Myometrial cell (primary cell): ENCODE data around the gene MEOX1. TPM values are rescaled to one million over a fixed set of nuclear protein-coding genes. Genes with fewer than 3 reads are reported as not detected.

Source experiments
- total RNA-seq: library from RNA; depleted of rRNA; stranded (reverse); fragments of >200 nt; gene quantifications from 2 replicates; pipeline ENCODE4 v1.2.3, GENCODE V29; 2015

MEOX1 gene
- total RNA-seq = not detected in 2 replicates

GRCh38 chr17:43661699-43662412 lies at the start of gene MEOX1:
Gene MEOX1 (minus strand): TSS chr17:43661922. CDS start chr17:43661534, 388 bp downstream.

Other genes with a start within 250 kb of the MEOX1 start
- 23.6 and 34.7 TPM in 2 replicates for gene DHX8, start 177.9 kb downstream of the MEOX1 start, total RNA-seq
- gene ETV4, start 115.6 kb downstream of the MEOX1 start, total RNA-seq = 14.4 and 16.8 TPM in 2 replicates
- gene SOST, start 96.9 kb upstream of the MEOX1 start, total RNA-seq = not detected in 2 replicates
- 37.6 and 40.9 TPM in 2 replicates for gene DUSP3, start 117.1 kb upstream of the MEOX1 start, total RNA-seq
- gene CFAP97D1, start 118.5 kb upstream of the MEOX1 start, total RNA-seq = not detected in 2 replicates
- 2.9 and 3.5 TPM in 2 replicates for gene MPP3, start 171.2 kb upstream of the MEOX1 start, total RNA-seq
- gene CD300LG, start 185.3 kb upstream of the MEOX1 start, total RNA-seq = not detected in 2 replicates
- gene MPP2, start 245.6 kb upstream of the MEOX1 start, total RNA-seq = 0.58 and 3.9 TPM in 2 replicates